Measurements from ENCODE around the gene NOP53.
"Not testable (repeated sequence)": the region's sequence is repeated elsewhere in the genome, so short reads cannot be mapped to it uniquely, and the experiment has no call there.

NOP53 gene

DNA sequence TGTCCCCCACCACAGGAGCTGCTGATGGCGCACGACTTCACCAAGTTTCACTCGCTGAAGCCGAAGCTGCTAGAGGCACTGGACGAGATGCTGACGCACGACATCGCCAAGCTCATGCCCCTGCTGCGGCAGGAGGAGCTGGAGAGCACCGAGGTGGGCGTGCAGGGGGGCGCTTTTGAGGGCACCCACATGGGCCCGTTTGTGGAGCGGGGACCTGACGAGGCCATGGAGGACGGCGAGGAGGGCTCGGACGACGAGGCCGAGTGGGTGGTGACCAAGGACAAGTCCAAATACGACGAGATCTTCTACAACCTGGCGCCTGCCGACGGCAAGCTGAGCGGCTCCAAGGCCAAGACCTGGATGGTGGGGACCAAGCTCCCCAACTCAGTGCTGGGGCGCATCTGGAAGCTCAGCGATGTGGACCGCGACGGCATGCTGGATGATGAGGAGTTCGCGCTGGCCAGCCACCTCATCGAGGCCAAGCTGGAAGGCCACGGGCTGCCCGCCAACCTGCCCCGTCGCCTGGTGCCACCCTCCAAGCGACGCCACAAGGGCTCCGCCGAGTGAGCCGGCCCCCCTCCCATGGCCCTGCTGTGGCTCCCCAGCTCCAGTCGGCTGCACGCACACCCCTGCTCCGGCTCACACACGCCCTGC, 4.4 kb upstream of the NOP53 start:
- Histone ChIP-seq H4K20me1 (ENCODE audit: insufficient read depth, low read length) (no peaks in the 10 kb centered on the region), H3K27ac (ENCODE audit: low read length) (no peak overlapping the region)

GRCh38 chr19:47741544-47742140, 3.7 kb upstream of the NOP53 start:
- Histone ChIP-seq H3K4me1 (ENCODE audit: insufficient read depth, low read length) (peaks cover 23% of the 10 kb centered on the region), H3K9me3 (ENCODE audit: insufficient read depth, low read length, severe bottlenecking) (no peaks in the 10 kb centered on the region), H3K79me2 (ENCODE audit: insufficient read depth, low read length) (peaks cover 13% of the 10 kb centered on the region), H3K27me3 (ENCODE audit: insufficient read depth, low read length, poor library complexity) (no peaks in the 10 kb centered on the region), H3K36me3 (ENCODE audit: insufficient read depth, low read length) (peaks cover 2% of the 10 kb centered on the region), H3K9ac (ENCODE audit: low read depth, low read length) (no peak overlapping the region), H3K4me3 (ENCODE audit: low read depth in 1 of 2, low read length in 2 of 2) (no peak overlapping the region), H3K4me2 (ENCODE audit: insufficient read depth, low read length) (no peak overlapping the region), H3K27ac (ENCODE audit: low read length) (no peak overlapping the region), H2AFZ (ENCODE audit: low read depth, low read length) (no peak overlapping the region), H4K20me1 (ENCODE audit: insufficient read depth, low read length) (no peaks in the 10 kb centered on the region)
- no peak for TF ChIP-seq CTCF (IDR thresholded peaks at IDR 0.05; ENCODE audit: borderline replicate concordance, extremely low read depth, low read length, poor library complexity, severe bottlenecking)
- TF ChIP-seq EZH2 (IDR thresholded peaks at IDR 0.05; ENCODE audit: borderline replicate concordance, low read depth, low read length, severe bottlenecking), result no peak
- DNase-seq, result no peak
- ATAC-seq (ENCODE audit: insufficient read depth, low read depth), result no peak

More for the DNA sequence above, 4.4 kb upstream of the NOP53 start:
- DNase-seq (no peak), ATAC-seq (ENCODE audit: insufficient read depth, low read depth) (no peak)
- Histone ChIP-seq H3K36me3 (ENCODE audit: insufficient read depth, low read length) (no peaks in the 10 kb centered on the region), H3K4me2 (ENCODE audit: insufficient read depth, low read length) (no peak overlapping the region), H3K4me3 (ENCODE audit: low read depth in 1 of 2, low read length in 2 of 2) (no peak overlapping the region), H3K4me1 (ENCODE audit: insufficient read depth, low read length) (peaks cover 17% of the 10 kb centered on the region), H3K9me3 (ENCODE audit: insufficient read depth, low read length, severe bottlenecking) (no peaks in the 10 kb centered on the region), H2AFZ (ENCODE audit: low read depth, low read length) (no peak overlapping the region), H3K9ac (ENCODE audit: low read depth, low read length) (no peak overlapping the region), H3K27me3 (ENCODE audit: insufficient read depth, low read length, poor library complexity) (no peaks in the 10 kb centered on the region), H3K79me2 (ENCODE audit: insufficient read depth, low read length) (peaks cover 6% of the 10 kb centered on the region)
- TF ChIP-seq CTCF (IDR thresholded peaks at IDR 0.05; ENCODE audit: borderline replicate concordance, extremely low read depth, low read length, poor library complexity, severe bottlenecking) (no peak), EZH2 (IDR thresholded peaks at IDR 0.05; ENCODE audit: borderline replicate concordance, low read depth, low read length, severe bottlenecking) (no peak)

DNA sequence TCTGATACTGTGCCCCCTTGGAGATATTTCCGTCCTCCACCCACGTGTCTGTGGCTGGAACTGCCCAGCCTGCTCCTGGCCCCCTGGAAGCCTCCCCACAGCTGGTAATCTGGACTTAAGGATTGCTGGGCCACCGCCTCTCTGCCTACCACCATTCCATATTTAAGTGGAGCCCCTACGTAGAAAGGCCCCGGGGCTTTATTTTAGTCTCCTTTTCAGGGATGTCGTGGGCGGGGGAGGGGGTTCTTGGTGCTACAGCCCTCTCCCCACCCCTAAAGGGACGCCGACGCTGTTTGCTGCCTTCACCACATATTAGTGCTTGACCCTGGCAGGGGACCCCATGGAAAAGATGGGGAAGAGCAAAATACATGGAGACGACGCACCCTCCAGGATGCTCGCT, 2.7 kb upstream of the NOP53 start:
- H3K27ac ChIP-seq (ENCODE audit: low read length), result no peak overlapping the region

GRCh38 chr19:47746129-47746528, 783 bp downstream of the NOP53 start:
- Histone ChIP-seq H3K9ac (ENCODE audit: low read depth, low read length) (peak overlapping the region; percentile 93), H2AFZ (ENCODE audit: low read depth, low read length) (0 out of 2 replicates have a peak overlapping the region, but pooled peaks have one; percentile 96), H3K4me2 (ENCODE audit: insufficient read depth, low read length) (peak overlapping the region; percentile 79), H3K4me3 (ENCODE audit: low read depth in 1 of 2, low read length in 2 of 2) (peak overlapping the region; percentile 90 to 91; a peak in 3 of 4 replicates), H3K36me3 (ENCODE audit: insufficient read depth, low read length) (peaks cover 45% of the 10 kb centered on the region), H4K20me1 (ENCODE audit: insufficient read depth, low read length) (peaks cover 27% of the 10 kb centered on the region; the same call in 1 of the 2 replicates), H3K27ac (ENCODE audit: low read length) (peak overlapping the region; percentile 99), H3K79me2 (ENCODE audit: insufficient read depth, low read length) (peaks cover 41% of the 10 kb centered on the region), H3K4me1 (ENCODE audit: insufficient read depth, low read length) (peaks cover 35% of the 10 kb centered on the region)
- ATAC-seq (ENCODE audit: insufficient read depth, low read depth); H3K9me3 ChIP-seq (ENCODE audit: insufficient read depth, low read length, severe bottlenecking); H3K27me3 ChIP-seq (ENCODE audit: insufficient read depth, low read length, poor library complexity); DNase-seq: not testable (repeated sequence)

More for the DNA sequence above, 2.7 kb upstream of the NOP53 start:
- no peak for ATAC-seq (ENCODE audit: insufficient read depth, low read depth)
- TF ChIP-seq EZH2 (IDR thresholded peaks at IDR 0.05; ENCODE audit: borderline replicate concordance, low read depth, low read length, severe bottlenecking) (no peak), CTCF (IDR thresholded peaks at IDR 0.05; ENCODE audit: borderline replicate concordance, extremely low read depth, low read length, poor library complexity, severe bottlenecking) (no peak)
- Histone ChIP-seq H2AFZ (ENCODE audit: low read depth, low read length) (no peak overlapping the region), H3K9ac (ENCODE audit: low read depth, low read length) (no peak overlapping the region), H3K9me3 (ENCODE audit: insufficient read depth, low read length, severe bottlenecking) (no peaks in the 10 kb centered on the region), H3K4me3 (ENCODE audit: low read depth in 1 of 2, low read length in 2 of 2) (no peak overlapping the region), H3K27me3 (ENCODE audit: insufficient read depth, low read length, poor library complexity) (no peaks in the 10 kb centered on the region), H3K4me2 (ENCODE audit: insufficient read depth, low read length) (no peak overlapping the region), H3K36me3 (ENCODE audit: insufficient read depth, low read length) (peaks cover 12% of the 10 kb centered on the region), H3K4me1 (ENCODE audit: insufficient read depth, low read length) (peaks cover 31% of the 10 kb centered on the region), H3K79me2 (ENCODE audit: insufficient read depth, low read length) (peaks cover 21% of the 10 kb centered on the region), H4K20me1 (ENCODE audit: insufficient read depth, low read length) (no peaks in the 10 kb centered on the region)
- no peak for DNase-seq
